ENCODE results near the gene PIP5K1B. TPM values are rescaled to one million over a fixed set of nuclear protein-coding genes. Genes with fewer than 3 reads are reported as not detected.

Gene PIP5K1B
- total and polyA plus RNA-seq, 10 of the 15 experiments (the other 5 are each of a cell fraction or from before 2014, with no cell fraction given), result 6.8 to 16.3 (median 10.6) TPM

GRCh38 chr9:68920921-68921320, 215.9 kb downstream of the PIP5K1B start (continued):
- TF ChIP-seq TCF3 (IDR thresholded peaks at IDR 0.05; ENCODE audit: borderline replicate concordance, insufficient read depth, low read depth, low read length) (no peak), HDAC6 (IDR thresholded peaks at IDR 0.05; ENCODE audit: unreplicated experiment) (no peak), ZZZ3 (IDR thresholded peaks at IDR 0.05; ENCODE audit: control insufficient read depth, insufficient read length, low read depth) (no peak)
- TF ChIP-seq, protein P1, sequence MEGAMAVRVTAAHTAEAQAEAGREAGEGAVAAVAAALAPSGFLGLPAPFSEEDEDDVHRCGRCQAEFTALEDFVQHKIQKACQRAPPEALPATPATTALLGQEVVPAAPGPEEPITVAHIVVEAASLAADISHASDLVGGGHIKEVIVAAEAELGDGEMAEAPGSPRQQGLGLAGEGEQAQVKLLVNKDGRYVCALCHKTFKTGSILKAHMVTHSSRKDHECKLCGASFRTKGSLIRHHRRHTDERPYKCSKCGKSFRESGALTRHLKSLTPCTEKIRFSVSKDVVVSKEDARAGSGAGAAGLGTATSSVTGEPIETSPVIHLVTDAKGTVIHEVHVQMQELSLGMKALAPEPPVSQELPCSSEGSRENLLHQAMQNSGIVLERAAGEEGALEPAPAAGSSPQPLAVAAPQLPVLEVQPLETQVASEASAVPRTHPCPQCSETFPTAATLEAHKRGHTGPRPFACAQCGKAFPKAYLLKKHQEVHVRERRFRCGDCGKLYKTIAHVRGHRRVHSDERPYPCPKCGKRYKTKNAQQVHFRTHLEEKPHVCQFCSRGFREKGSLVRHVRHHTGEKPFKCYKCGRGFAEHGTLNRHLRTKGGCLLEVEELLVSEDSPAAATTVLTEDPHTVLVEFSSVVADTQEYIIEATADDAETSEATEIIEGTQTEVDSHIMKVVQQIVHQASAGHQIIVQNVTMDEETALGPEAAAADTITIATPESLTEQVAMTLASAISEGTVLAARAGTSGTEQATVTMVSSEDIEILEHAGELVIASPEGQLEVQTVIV (IDR thresholded peaks at IDR 0.05; ENCODE audit: borderline replicate concordance, partially characterized antibody), result no peak
- TF ChIP-seq, protein P2, sequence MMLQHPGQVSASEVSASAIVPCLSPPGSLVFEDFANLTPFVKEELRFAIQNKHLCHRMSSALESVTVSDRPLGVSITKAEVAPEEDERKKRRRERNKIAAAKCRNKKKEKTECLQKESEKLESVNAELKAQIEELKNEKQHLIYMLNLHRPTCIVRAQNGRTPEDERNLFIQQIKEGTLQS (IDR thresholded peaks at IDR 0.05; ENCODE audit: borderline replicate concordance, extremely low read depth, low read depth, low read length), result no peak

DNA sequence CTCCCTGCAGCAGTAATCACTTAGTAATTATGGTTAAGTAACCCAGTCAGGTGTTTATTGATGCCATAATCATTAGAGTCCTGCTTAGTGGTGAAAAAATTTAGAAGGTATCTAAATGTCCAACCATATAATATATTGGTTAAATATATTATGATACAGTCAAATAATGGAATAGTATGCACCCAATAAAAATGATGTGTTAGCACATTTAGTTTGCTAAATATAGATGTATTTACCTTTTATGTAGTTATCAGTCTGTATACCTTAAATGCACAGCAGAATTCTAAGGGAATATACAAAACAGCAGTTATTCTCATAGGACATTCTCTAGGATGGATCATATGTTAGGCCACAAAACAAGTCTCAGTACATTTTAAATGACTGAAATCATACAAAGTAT, 218.4 kb downstream of the PIP5K1B start:
- intact Hi-C loops (cut with micrococcal nuclease; ENCODE audit: unreplicated experiment) (no loop called here), in situ Hi-C loops (cut with MboI) (no loop called here)

More for the DNA sequence above, 218.4 kb downstream of the PIP5K1B start:
- no peak for ATAC-seq
- H3K4me1 ChIP-seq (ENCODE audit: control insufficient read depth, insufficient read depth, low read length), result peaks cover 10% of the 10 kb centered on the region
- no peak overlapping the region for H3K27ac ChIP-seq (ENCODE audit: control insufficient read depth, insufficient read depth)
- TF ChIP-seq, protein P3, sequence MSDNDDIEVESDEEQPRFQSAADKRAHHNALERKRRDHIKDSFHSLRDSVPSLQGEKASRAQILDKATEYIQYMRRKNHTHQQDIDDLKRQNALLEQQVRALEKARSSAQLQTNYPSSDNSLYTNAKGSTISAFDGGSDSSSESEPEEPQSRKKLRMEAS (IDR thresholded peaks at IDR 0.05; ENCODE audit: low read depth, low read length), result no peak
- TF ChIP-seq TARDBP (IDR thresholded peaks at IDR 0.05; ENCODE audit: borderline replicate concordance) (no peak), GATAD2B (conservative IDR thresholded peaks at IDR 0.05; ENCODE audit: low read depth) (no peak)
- no TSS peak for BruUV-seq (replicated peaks)
- peaks cover 0 to 6% of the 10 kb centered on the region in 2 experiments; a peak in 1 of 4 replicates for H3K36me3 ChIP-seq (ENCODE audit: control insufficient read depth in 2 of 2, insufficient read depth in 2 of 2, low read length in 1 of 2)
- ChIA-PET CTCF (no interaction called here), SMC1A (ENCODE audit: uncharacterized antibody, unreplicated experiment) (interaction anchor here (0.8 to 1.0 kb wide), 2 partner anchors 8 to 19 kb away, joined by 3 read pairs; no protein-coding TSS in a partner anchor), POLR2A (no interaction called here), RAD21 (ENCODE audit: unreplicated experiment) (no interaction called here)
- H3K4me3 ChIP-seq, result no peak overlapping the region
- no peaks in the 10 kb centered on the region for H3K9me3 ChIP-seq (replicated peaks; ENCODE audit: control insufficient read depth, insufficient read depth, low read length)
- no peak overlapping the region for H3K9ac ChIP-seq (ENCODE audit: control insufficient read depth, insufficient read depth, low read length)
- H4K20me1 ChIP-seq (ENCODE audit: control insufficient read depth, insufficient read depth), result no peaks in the 10 kb centered on the region
- FAIRE-seq, result no peak
- H2AFZ ChIP-seq (ENCODE audit: control insufficient read depth, low read depth, low read length), result no peak overlapping the region
- DNase-seq (ENCODE audit: low read depth, low spot score), result no peak
- no peaks in the 10 kb centered on the region for H3K27me3 ChIP-seq (replicated peaks in 1 of 2; ENCODE audit: control insufficient read depth in 2 of 2, insufficient read depth in 2 of 2, low read length in 1 of 2)
- no peak overlapping the region for H3K4me2 ChIP-seq (ENCODE audit: control insufficient read depth, insufficient read depth)
- no peaks in the 10 kb centered on the region for H3K79me2 ChIP-seq (ENCODE audit: control insufficient read depth, insufficient read depth, low read length)
